GM18499 (cell line): ENCODE data around the gene NHSL1.

Source experiments
- ATAC-seq: cut with Tn5 transposase; IDR thresholded peaks from one replicate; pipeline ENCODE4 v1.9.1; 2021; ENCODE audit warnings: moderate number of reproducible peaks; ENCODE audit not compliant: insufficient read depth, unreplicated experiment

The NHSL1 gene

GRCh38 chr6:138500045-138500665, 861 bp upstream of the NHSL1 start:
- no peak for ATAC-seq

DNA sequence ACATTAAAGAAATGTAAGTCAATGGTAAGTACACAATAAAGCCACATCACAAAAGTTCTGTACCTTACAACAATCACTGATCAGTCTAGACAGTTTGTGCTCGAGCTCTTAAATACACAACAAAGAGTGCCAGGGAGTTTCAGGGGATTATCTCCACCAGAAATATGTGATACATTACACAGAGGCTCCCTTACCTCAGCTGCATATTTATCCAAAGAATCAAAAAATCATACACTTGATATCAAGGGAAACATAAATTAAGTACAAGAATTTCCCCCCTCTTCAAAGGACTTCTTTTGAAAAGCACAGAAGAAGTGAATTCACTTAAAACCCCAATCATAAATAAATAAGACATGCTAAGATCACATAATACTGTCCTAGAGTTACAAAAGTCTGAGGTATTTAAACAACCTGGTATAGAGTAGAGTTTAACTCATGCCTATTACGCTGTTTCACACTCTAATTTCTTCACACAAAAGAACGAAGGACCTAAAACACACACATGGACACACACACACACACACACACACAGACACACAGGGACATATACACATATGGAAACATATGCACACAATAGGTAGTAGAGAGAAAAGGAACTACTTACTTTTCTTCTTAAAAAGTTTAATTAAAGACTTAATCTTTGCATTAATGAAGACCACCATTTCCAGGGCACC, 528 bp downstream of the NHSL1 start:
- ATAC-seq, result no peak

DNA sequence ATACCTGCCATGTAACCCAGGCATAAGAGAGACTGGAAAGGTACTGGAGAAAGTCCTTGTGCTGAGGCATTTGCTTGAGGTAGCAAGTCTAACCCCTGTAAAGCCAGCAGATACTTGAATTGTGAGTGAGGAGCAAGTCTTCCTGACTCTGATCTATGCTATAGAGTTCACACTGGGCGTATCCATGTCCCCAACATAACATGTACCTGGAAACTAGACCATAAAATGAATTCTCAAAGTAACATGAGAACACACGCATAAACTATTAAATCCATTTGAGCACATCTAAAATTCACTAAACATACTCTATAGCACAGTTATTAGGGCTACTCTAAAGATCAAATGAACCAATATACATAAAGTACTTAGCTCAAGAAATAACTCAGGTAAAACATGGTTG, 2.0 kb downstream of the NHSL1 start:
- no peak for ATAC-seq

GRCh38 chr6:138494312-138494711, 5.0 kb downstream of the NHSL1 start:
- ATAC-seq, result no peak

DNA sequence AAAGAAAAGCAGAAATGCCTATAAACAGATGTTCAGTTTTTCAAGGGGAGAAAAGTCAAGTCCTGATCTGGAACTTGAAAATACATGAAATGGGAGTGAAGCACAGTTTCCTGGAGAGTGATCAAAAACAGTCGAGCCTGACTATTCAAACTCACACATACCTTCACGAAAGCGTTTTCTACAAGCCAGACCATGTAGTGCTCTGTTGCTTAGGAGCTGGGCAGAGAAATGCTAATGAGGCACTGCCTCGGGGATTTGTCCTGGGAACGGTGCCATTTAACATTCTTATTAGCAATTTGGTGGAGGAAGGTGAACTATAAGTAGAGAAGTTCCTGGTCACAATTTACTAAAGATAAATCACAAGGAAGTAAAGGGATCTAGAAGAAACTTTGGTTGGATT, 5.9 kb downstream of the NHSL1 start:
- ATAC-seq, result no peak

DNA sequence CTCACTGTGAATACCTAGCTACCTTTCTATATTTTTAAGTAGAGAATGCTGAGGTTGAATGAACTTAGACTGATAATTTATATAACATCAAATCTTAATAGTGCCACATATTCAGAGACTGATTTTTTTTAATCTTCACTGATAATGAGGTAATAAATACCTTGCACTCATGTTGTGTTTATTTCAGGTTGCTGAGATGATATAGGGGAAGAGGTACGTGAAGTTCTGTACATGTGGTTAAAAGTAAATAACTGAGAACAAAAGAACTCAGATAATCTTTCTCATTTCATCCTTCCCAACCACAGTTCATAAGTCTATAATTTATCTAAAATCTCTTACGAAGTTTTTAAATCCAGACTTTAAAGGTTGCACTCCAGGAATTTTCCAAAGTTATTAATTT, 6.4 kb downstream of the NHSL1 start:
- no peak for ATAC-seq

GRCh38 chr6:138492113-138492512, 7.2 kb downstream of the NHSL1 start:
- no peak for ATAC-seq

GRCh38 chr6:138491017-138491416, 8.3 kb downstream of the NHSL1 start:
- ATAC-seq, result no peak

- ATAC-seq, result no peak
Observed at GRCh38 chr6:138489846-138490245, 9.4 kb downstream of the NHSL1 start.

DNA sequence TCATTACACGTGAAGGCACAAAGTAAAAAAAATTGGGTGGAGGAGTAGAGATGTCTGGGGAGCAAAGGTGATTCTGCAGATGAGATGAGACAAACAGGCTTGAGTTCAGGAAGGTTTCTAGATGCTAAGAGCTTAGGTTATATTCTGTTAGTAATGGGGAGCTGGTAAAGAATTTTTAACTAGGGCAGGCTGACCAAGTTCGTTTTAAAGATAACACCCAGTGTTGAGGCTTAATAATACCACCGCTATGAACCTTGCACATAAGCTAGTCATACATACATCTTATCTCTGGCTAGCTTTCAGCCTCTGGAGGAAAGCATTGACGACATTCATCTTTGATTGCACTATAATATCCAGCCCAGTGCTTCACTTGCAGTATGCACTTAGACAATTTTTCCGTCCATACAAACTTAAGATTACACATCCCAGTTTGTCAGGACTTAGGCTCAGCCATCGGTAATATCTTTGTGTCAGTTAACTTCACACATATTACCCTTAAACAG, 12.1 kb downstream of the NHSL1 start:
- no peak for ATAC-seq

- ATAC-seq, result no peak
Observed at GRCh38 chr6:138486249-138487101, 12.8 kb downstream of the NHSL1 start.

DNA sequence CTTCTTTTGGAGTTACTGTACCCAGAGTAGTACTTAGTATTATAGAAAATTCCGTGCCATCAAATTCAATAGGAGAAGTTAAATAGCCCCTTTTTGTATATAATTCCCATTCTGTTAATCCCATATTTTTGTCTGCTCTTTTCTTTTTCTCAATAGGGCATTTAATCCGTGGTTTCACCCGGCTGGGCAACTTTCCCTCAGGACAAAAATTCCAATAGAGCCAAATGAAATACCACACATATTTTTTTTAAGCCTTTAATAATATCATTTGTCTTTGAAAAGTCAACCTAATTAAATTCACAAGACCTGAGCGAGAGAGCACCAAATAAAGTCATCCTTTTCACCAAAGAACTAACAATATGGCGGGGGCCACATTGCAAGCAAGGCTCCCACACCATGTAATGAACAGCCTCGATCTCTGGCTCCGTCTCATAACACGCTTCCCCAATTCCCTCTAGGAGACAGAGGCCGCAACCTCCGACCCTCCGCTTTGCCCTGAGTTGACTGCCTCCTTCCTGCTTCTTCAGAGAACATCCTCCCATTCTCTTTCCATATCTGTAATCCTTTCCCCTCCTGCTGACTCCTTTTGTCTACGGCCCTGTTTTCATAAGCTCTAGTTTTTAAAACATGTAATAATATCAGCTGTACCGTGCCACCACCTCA, 13.6 kb downstream of the NHSL1 start:
- ATAC-seq, result no peak

DNA sequence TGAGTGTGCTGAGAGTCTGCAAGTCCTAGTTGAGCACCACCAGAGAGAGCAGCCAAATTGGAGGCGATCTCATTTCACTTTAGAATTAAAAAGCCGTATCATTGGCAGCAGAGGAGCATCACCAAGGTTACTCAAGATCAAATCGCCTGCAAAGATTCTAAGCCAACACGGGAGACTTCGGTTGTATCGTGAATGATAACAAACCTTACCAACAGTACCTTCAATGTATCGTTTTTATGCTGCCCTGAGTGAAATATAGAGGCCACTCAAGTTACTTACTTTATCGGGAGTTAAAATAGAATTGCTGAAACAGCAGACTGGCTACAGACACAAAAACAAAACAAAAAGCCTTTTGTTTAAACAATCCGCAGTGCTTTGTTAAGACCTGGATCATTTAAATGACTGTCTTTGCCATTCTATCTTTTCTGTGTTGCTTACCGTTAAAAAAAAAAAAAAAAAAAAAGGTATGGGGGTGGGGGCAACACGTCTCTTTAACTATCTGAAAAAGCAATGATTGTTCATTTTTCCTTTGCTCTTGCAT, 14.2 kb downstream of the NHSL1 start:
- ATAC-seq, result no peak

DNA sequence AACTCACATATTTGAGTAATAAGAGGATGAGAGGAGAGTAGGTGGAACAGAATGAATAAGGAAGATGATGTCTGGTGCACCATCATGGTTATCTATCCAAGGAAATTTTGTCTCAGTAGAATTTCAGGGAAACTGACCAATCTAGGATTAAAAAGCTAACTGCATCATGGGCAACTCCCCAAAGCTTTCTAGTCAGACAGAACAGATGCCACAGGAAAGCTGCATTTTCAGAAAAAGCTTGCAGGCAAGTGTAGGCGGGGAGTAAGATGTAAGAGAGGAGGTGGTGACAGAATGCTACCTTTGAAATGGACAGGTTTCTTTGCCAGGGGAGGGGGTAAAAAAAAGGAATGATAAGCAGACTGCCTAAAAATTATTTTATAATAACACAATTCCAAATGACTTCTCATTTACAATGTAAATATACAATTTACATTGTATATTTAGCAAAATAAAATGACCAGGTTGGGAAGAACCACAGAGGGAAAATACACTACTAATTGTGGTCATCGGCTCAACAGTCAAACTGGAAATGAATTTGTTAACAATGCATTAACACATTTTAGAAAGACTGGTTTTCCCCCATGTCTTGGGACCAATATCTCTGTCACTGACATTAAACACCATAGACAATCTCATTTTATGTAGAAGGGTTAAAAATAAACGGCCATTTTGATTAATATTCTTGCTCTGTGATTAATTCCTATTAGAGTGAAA, 15.1 kb downstream of the NHSL1 start:
- ATAC-seq, result no peak

GRCh38 chr6:138482816-138483215, 16.5 kb downstream of the NHSL1 start:
- no peak for ATAC-seq

GRCh38 chr6:138480279-138480949, 18.9 kb downstream of the NHSL1 start:
- no peak for ATAC-seq

DNA sequence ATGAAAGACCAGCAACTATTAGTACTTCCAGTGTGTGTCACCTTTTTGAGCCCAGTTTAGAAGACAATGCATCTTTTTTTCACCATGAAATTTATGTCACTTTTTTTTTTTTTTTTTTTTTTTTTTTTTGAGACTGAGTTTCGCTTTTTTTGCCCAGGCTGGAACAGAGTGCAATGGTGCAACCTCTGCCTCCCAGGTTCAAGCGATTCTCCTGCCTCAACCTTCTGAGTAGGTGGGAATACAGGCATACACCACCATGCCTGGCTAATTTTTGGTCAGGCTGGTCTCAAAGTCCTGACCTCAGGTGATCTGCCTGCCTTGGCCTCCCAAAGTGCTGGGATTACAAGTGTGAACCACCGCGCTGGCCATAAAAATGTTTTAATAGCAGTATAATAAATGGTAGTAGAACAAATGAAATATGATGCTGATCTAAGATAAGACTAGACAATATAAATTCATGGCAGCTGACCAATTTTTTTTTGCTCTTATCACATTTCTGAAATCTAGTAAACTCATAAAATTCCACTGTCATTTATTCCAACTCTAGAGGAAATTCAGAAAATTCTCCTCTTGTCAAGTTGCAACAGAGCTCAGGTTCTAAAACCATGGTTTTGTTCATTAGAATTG, 21.3 kb downstream of the NHSL1 start:
- no peak for ATAC-seq

DNA sequence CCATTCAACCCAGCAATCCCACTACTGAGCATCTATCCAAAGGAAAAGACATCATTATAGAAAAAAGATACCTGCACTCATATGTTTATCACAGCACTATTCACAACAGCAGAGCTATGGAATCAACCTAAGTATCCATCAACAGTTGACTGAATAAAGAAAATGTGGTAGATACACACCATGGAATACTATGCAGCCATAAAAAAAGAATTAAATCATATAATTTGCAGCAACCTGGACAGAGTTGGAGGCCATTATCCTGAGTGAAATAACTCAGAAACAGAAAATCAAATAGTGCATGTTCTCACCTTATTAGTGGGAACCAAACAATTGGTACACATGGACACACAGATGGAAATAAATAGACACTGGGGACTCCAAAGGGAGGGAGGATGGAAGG, 23.2 kb downstream of the NHSL1 start:
- ATAC-seq, result no peak

GRCh38 chr6:138473144-138473543, 26.1 kb downstream of the NHSL1 start:
- ATAC-seq, result no peak
